ENCODE measurements around the gene ING3.

- no peak for TF ChIP-seq CTCF (IDR thresholded peaks at IDR 0.05)
- TF ChIP-seq POLR2A (IDR thresholded peaks at IDR 0.05; ENCODE audit: low read depth) = no peak
- TF ChIP-seq POLR2AphosphoS5 (IDR thresholded peaks at IDR 0.05) = no peak
- TF ChIP-seq EP300 (IDR thresholded peaks at IDR 0.05) = no peak
These were observed 55.5 kb downstream of the ING3 start for GRCh38 chr7:121005996-121006584.

Data from esophagus muscularis mucosa (tissue), 4 donors.